NCI-H146 (cell line): Measurements from ENCODE around the gene PLEKHM2.

Experiments used
- DNase-seq: peaks from one replicate; lab custom pipeline; 2025; lab: John Stamatoyannopoulos, UW

PLEKHM2 gene

GRCh38 chr1:15758953-15759661 is 75.0 kb downstream of the PLEKHM2 start:
- DNase-seq = peak; percentile 15

DNA sequence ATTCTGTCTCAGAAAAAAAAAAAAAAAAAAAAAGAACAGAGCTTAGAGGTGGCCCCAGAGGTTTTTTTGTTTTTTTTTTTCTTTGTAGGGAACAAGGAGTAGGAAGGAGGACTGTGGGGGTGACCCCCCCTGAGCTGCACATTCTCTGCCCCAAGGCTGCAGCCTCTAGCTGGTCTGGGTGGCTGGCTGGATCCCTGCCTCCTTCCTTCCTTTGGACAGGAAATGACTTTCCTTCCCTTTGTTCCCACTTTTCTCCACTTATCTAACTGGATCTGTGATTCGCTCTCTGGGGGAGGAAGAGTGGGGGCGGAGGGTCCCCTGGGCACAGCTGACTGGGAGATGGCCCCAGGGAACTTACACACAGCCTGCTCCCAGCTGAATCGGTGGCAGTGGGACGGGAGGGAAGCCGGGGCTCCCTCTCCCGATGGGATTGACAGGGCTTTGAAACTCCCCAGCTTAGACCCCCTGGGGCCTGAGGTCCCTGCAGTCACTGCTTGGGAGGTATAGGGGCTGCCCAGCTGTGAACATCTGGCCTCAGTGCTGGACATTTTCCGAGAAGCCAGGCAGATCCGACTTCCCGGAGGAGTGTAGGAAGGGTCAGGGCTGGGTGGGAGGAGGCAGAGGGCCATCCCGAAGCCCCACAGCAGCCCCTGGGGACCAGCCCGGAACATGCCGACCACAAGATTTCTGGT is 76.5 kb downstream of the PLEKHM2 start:
- DNase-seq = no peak

- DNase-seq = no peak
Observed at GRCh38 chr1:15761366-15762128, 77.4 kb downstream of the PLEKHM2 start.

GRCh38 chr1:15762546-15762945 is 78.4 kb downstream of the PLEKHM2 start:
- peak; percentile 10 for DNase-seq

GRCh38 chr1:15764269-15764764 is 80.2 kb downstream of the PLEKHM2 start:
- DNase-seq = no peak

- DNase-seq = no peak
Observed at GRCh38 chr1:15764890-15765289, 80.8 kb downstream of the PLEKHM2 start.

GRCh38 chr1:15765495-15766194 is 81.5 kb downstream of the PLEKHM2 start:
- no peak for DNase-seq

DNA sequence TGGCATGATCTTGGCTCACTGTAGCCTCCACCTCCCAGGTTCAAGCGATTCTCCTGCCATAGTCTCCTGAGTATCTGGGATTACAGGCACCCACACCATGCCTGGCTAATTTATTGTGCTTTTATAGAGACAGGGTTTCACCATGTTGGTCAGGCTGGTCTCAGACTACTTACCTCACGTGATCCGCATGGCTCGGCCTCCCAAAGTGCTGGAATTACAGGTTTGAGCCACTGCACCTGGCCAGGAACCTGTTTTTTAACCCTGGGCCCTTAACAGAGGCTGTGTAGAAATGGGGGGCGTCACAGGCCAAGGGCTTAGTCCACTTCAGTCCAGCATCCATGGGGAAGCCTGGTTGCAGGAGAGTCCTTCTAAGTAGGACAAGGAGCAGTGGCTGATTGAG is 83.8 kb downstream of the PLEKHM2 start:
- DNase-seq = no peak

DNA sequence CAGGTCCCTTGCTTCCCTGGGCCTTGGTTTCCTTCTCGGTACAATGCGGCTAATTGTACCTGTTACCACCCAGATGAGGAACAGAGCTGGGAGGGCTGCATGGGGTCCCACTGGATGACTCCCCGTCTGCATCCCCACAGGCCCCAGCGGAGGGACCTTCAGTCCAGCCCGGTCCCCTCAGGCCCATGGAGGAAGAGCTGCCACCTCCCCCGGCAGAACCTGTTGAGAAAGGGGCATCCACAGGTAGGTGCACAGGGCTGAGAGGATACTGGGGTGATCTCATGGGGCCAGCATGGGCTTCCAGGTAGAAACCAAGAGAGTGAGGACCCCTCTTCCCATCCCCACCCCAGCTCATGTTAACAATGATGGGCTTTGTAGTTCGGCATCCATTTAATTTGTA is 84.3 kb downstream of the PLEKHM2 start:
- DNase-seq = no peak

- no peak for DNase-seq
Observed at GRCh38 chr1:15770313-15770962, 86.3 kb downstream of the PLEKHM2 start.

DNA sequence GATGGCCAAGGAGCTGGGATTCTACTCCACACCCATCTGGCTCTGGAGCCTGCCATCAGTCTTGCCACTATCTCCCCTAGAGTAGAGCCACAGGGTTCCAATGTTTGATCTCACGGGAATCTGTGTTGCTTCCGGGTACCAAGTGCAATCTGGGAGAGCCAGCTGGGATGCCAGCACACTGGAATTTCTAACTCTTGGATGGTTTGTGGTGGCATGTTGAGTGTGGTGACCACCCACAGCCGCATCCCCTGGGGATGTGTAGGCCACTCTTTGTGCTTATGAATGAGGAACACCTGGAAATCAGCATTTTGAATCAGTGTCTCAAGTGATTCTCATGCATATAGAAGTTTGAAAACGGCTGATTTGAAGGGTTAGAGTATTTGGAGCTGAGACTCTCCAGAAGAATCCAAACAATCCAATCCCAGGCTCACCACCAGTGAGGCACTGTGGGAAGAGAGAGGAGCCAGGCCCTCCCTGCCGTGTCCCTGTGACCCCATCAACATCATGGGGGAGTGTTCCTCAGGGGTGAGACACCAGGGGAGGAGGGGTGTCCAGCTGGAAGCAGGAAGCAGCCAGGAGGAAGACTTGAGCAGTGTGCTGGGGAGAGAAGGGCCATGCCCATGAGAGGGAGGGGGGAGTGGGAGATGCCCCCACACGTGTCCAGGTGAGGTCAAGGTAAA is 87.9 kb downstream of the PLEKHM2 start:
- DNase-seq = no peak

DNA sequence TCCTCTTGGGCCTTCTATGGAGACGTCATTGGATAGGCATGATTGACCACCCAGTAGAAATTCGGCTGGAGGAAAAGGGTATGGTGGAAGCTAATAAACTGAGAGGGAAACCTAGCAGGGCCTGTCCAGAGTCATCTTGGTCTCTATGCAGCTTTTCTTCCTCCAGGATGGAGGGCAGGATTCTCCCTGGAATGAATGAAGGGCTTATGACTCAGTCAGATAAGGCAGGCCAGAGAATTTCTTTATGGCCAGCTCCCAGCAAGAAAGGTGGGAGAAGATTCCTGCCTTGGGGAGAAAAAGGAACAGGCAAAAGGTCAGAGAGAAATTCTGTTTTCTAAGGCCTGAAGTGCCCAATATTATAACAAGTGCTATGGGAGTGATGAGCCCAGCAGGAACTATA is 91.6 kb downstream of the PLEKHM2 start:
- DNase-seq = no peak

- DNase-seq = no peak
Observed at GRCh38 chr1:15777909-15778707, 94.0 kb downstream of the PLEKHM2 start.
